SK-N-SH (cell line): ENCODE results near the gene EAF2. TPM values are rescaled to one million over a fixed set of nuclear protein-coding genes. Genes with fewer than 3 reads are reported as not detected.

Experiments
- CTCF ChIA-PET: fragments of 300-600, 350-600 bp; formaldehyde crosslinking; extraction: SDS; loops from one replicate; lab custom pipeline; 2021; lab: Yijun Ruan, JAX
- POLR2A ChIA-PET: fragments of 350-600 bp; sonication (Branson Sonifier 250); formaldehyde crosslinking; extraction: SDS; loops from one replicate; lab custom pipeline; 2020; ENCODE audit warnings: antibody characterized with exemption, inconsistent platforms; lab: Yijun Ruan, JAX
- DNase-seq: peaks from one replicate; pipeline ENCODE4 v3.0.0; 2012
- H2AFZ ChIP-seq: fragments of 200-600 bp; sonication (generic); 2 replicates; pipeline ENCODE4 v1.8.1; 2016; ENCODE audit warnings: antibody characterized with exemption, mild to moderate bottlenecking, low read depth
- H3F3A ChIP-seq: fragments of 200-600 bp; sonication (generic); replicated peaks from 2 replicates; pipeline ENCODE3; 2016; ENCODE audit warnings: antibody characterized with exemption, mild to moderate bottlenecking; ENCODE audit not compliant: insufficient read depth
- H3K27ac ChIP-seq, 2 experiments: fragments of 200-500 bp in 1 of 2; fragments of 200-600 bp in 1 of 2; sonication (Bioruptor generic) in 1 of 2; sonication (generic), shearing (Covaris generic) in 1 of 2; 2 replicates each; pipeline versions ENCODE4 v1.5.1 to v1.6.1; 2014 to 2016; ENCODE audit warnings: low read depth in 2 of 2, inconsistent platforms in 1 of 2, low read length in 1 of 2, mild to moderate bottlenecking in 1 of 2, mixed read lengths in 1 of 2
- H3K27me3 ChIP-seq: fragments of 200-600 bp; sonication (generic), shearing (Covaris generic); 2 replicates; pipeline ENCODE4 v1.6.1; 2016; ENCODE audit warnings: mixed run types; ENCODE audit not compliant: insufficient read depth
- H3K36me3 ChIP-seq, 2 experiments: fragments of 200-500 bp in 1 of 2; fragments of 200-600 bp in 1 of 2; sonication (Bioruptor generic) in 1 of 2; sonication (generic) in 1 of 2; replicated peaks in 1 of 2; 2 replicates each; pipeline versions ENCODE3 to v1.5.1; 2014 to 2016; ENCODE audit warnings: low read length in 1 of 2, mild to moderate bottlenecking in 1 of 2; ENCODE audit not compliant: insufficient read depth in 2 of 2, control insufficient read depth in 1 of 2
- H3K4me1 ChIP-seq, 2 experiments: fragments of 200-500 bp in 1 of 2; fragments of 200-600 bp in 1 of 2; sonication (Bioruptor generic) in 1 of 2; sonication (generic), shearing (Covaris generic) in 1 of 2; 2 replicates each; pipeline versions ENCODE4 v1.5.1 to v1.6.1; 2014 to 2016; ENCODE audit warnings: low read depth in 1 of 2, low read length in 1 of 2, mixed run types in 1 of 2; ENCODE audit not compliant: insufficient read depth in 2 of 2, control insufficient read depth in 1 of 2
- H3K4me2 ChIP-seq: fragments of 200-600 bp; sonication (generic), shearing (Covaris generic); 2 replicates; pipeline ENCODE4 v1.6.1; 2017; ENCODE audit warnings: mixed run types
- H3K4me3 ChIP-seq, 2 experiments: fragments of 200-500 bp in 1 of 2; fragments of 200-600 bp in 1 of 2; sonication (Bioruptor generic) in 1 of 2; sonication (generic), shearing (Covaris generic) in 1 of 2; 2 replicates each; pipeline versions ENCODE4 v1.5.1 to v1.8.1; 2014 to 2016; ENCODE audit warnings: low read depth in 2 of 2, inconsistent platforms in 1 of 2, low read length in 1 of 2, mild to moderate bottlenecking in 1 of 2, mixed read lengths in 1 of 2, moderate library complexity in 1 of 2
- H3K79me2 ChIP-seq: fragments of 200-600 bp; sonication (generic); 2 replicates; pipeline ENCODE4 v1.8.1; 2017; ENCODE audit warnings: mild to moderate bottlenecking; ENCODE audit not compliant: insufficient read depth
- H3K9ac ChIP-seq: fragments of 200-600 bp; sonication (generic); 2 replicates; pipeline ENCODE4 v1.6.1; 2017; ENCODE audit warnings: mixed run types
- H3K9me2 ChIP-seq: fragments of 200-600 bp; sonication (generic); 2 replicates; pipeline ENCODE4 v1.6.1; 2017; ENCODE audit warnings: mixed run types
- H3K9me3 ChIP-seq: fragments of 200-600 bp; sonication (generic); 2 replicates; pipeline ENCODE4 v1.6.1; 2017; ENCODE audit warnings: mixed run types, mild to moderate bottlenecking, moderate library complexity
- H4K20me1 ChIP-seq: fragments of 200-600 bp; sonication (generic); 2 replicates; pipeline ENCODE4 v1.6.1; 2017; ENCODE audit warnings: mild to moderate bottlenecking, mixed run types; ENCODE audit not compliant: insufficient read depth
- CHD2 ChIP-seq: fragments of 150-350 bp; IDR thresholded peaks from 2 replicates; pipeline ENCODE4 v1.6.1; 2018; ENCODE audit warnings: low read length; ENCODE audit not compliant: partially characterized antibody
- ELF1 ChIP-seq: IDR thresholded peaks from 2 replicates; pipeline ENCODE4 v1.4.0; 2012
- EP300 ChIP-seq, 2 experiments: IDR thresholded peaks; 2 replicates each; pipeline versions ENCODE4 v1.4.0 to v1.6.1; 2012; ENCODE audit warnings: borderline replicate concordance in 1 of 2, low read depth in 1 of 2, low read length in 1 of 2
- FOXJ3 ChIP-seq: sonication (generic); formaldehyde crosslinking; IDR thresholded peaks from 2 replicates; pipeline ENCODE4 v1.5.1; 2020; ENCODE audit warnings: mild to moderate bottlenecking, missing genetic modification reagents
- FOXM1 ChIP-seq: IDR thresholded peaks from 2 replicates; pipeline ENCODE4 v1.4.0; 2012; ENCODE audit warnings: low read depth, mild to moderate bottlenecking
- GATA2 ChIP-seq: sonication (generic); formaldehyde crosslinking; IDR thresholded peaks from 2 replicates; pipeline ENCODE4 v1.5.0; 2020; ENCODE audit warnings: mild to moderate bottlenecking, missing genetic modification reagents
- JUND ChIP-seq: IDR thresholded peaks from 2 replicates; pipeline ENCODE4 v1.4.0; 2012
- POLR2AphosphoS5 ChIP-seq: IDR thresholded peaks from 2 replicates; pipeline ENCODE4 v1.6.1; 2012; ENCODE audit warnings: low read depth, low read length
- RAD21 ChIP-seq: IDR thresholded peaks from 2 replicates; pipeline ENCODE4 v1.6.1; 2012; ENCODE audit warnings: mild to moderate bottlenecking, low read length
- RFX5 ChIP-seq: IDR thresholded peaks from 2 replicates; pipeline ENCODE4 v1.6.1; 2012; ENCODE audit warnings: mild to moderate bottlenecking, improper control_type of control experiment, low read length
- TCF12 ChIP-seq: IDR thresholded peaks from 2 replicates; pipeline ENCODE4 v1.4.0; 2012
- WGBS: methylation state at CpG from one replicate; pipeline ENCODE4 v1.1.6; 2017; ENCODE audit warnings: low lambda C conversion rate; 5-methylcytosine and 5-hydroxymethylcytosine counted together
- polyA plus RNA-seq, 3 experiments: library from polyadenylated mRNA; depleted of rRNA; stranded (reverse); fragments of >200 nt; gene quantifications; 2 replicates each; pipeline ENCODE4 v1.2.3, GENCODE V29; 2012
- TF ChIP-seq, protein P1 (sequence below): fragments of 150-350 bp; IDR thresholded peaks from 2 replicates; pipeline ENCODE4 v1.6.1; 2016; ENCODE audit warnings: mild to moderate bottlenecking, low read depth, low read length
- TF ChIP-seq, protein P2 (sequence below): IDR thresholded peaks from 2 replicates; pipeline ENCODE4; 2012
- TF ChIP-seq, protein P3 (sequence below): fragments of 200-600 bp; sonication (generic); IDR thresholded peaks from 2 replicates; pipeline ENCODE4 v1.6.1; 2017; ENCODE audit warnings: antibody characterized with exemption, mild to moderate bottlenecking, moderate library complexity
- TF ChIP-seq, protein P4 (sequence below): IDR thresholded peaks from 2 replicates; pipeline ENCODE4 v1.4.0; 2012; ENCODE audit warnings: low read depth
- TF ChIP-seq, protein P5 (sequence below): fragments of 150-350 bp; IDR thresholded peaks from 2 replicates; pipeline ENCODE4 v1.6.1; 2017; ENCODE audit warnings: antibody characterized with exemption, low read length, low read depth, borderline replicate concordance
- TF ChIP-seq, protein P6 (sequence below): IDR thresholded peaks from 2 replicates; pipeline ENCODE4 v1.6.1; 2012; ENCODE audit warnings: mild to moderate bottlenecking, low read depth, low read length, moderate library complexity

Gene EAF2
- polyA plus RNA-seq, 1 of the 3 experiments (the other 2 are of a cell fraction) = 0.85 TPM

DNA sequence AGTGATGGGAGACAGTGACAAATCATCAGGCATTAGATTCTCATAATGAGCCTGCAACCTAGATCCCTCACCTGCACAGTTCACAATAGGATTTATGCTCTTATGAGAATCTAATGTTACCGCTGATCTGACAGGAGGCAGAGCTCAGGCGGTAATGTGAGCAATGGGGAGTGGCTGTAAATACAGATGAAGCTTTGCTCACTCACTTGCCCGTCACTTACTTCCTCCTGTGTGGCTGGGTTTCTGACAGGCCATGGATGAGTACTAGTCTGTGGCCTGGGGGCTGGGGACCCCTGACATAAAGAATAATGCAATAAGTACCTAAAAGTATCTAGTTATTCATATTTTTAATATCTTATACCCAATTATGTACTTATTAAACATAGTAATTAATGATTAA is 15.8 kb upstream of the EAF2 start:
- Histone ChIP-seq H3K9me3 (peaks cover 24% of the 10 kb centered on the region), H3K4me2 (no peak overlapping the region), H3K9ac (no peak overlapping the region), H3K4me3 (no peak overlapping the region), H3K4me1 (no peaks in the 10 kb centered on the region), H3K27me3 (no peaks in the 10 kb centered on the region), H4K20me1 (no peaks in the 10 kb centered on the region), H3K79me2 (peaks cover 37% of the 10 kb centered on the region; the same call in 1 of the 2 replicates), H3K27ac (no peak overlapping the region), H3K36me3 (peaks cover 60 to 65% of the 10 kb centered on the region in 2 experiments), H2AFZ (no peak overlapping the region), H3F3A (no peaks in the 10 kb centered on the region), H3K9me2 (no peaks in the 10 kb centered on the region)
- WGBS = 100% methylated on average over 3 of the region's 3 CpGs
- ChIA-PET POLR2A (no interaction called here), CTCF (interaction anchor here (1.0 kb wide), 1 partner anchor 9 kb away, joined by 3 read pairs; no protein-coding TSS in a partner anchor)
- DNase-seq = no peak
- no peak for TF ChIP-seq FOXJ3 (CRISPR knock-in tag)
- TF ChIP-seq ELF1 = no peak
- TF ChIP-seq CHD2 = no peak
- TF ChIP-seq, protein P1, sequence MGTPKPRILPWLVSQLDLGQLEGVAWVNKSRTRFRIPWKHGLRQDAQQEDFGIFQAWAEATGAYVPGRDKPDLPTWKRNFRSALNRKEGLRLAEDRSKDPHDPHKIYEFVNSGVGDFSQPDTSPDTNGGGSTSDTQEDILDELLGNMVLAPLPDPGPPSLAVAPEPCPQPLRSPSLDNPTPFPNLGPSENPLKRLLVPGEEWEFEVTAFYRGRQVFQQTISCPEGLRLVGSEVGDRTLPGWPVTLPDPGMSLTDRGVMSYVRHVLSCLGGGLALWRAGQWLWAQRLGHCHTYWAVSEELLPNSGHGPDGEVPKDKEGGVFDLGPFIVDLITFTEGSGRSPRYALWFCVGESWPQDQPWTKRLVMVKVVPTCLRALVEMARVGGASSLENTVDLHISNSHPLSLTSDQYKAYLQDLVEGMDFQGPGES = no peak
- TF ChIP-seq, protein P2, sequence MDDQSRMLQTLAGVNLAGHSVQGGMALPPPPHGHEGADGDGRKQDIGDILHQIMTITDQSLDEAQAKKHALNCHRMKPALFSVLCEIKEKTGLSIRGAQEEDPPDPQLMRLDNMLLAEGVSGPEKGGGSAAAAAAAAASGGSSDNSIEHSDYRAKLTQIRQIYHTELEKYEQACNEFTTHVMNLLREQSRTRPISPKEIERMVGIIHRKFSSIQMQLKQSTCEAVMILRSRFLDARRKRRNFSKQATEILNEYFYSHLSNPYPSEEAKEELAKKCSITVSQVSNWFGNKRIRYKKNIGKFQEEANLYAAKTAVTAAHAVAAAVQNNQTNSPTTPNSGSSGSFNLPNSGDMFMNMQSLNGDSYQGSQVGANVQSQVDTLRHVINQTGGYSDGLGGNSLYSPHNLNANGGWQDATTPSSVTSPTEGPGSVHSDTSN = no peak
- TF ChIP-seq JUND = no peak
- TF ChIP-seq TCF12 = no peak
- TF ChIP-seq, protein P3, sequence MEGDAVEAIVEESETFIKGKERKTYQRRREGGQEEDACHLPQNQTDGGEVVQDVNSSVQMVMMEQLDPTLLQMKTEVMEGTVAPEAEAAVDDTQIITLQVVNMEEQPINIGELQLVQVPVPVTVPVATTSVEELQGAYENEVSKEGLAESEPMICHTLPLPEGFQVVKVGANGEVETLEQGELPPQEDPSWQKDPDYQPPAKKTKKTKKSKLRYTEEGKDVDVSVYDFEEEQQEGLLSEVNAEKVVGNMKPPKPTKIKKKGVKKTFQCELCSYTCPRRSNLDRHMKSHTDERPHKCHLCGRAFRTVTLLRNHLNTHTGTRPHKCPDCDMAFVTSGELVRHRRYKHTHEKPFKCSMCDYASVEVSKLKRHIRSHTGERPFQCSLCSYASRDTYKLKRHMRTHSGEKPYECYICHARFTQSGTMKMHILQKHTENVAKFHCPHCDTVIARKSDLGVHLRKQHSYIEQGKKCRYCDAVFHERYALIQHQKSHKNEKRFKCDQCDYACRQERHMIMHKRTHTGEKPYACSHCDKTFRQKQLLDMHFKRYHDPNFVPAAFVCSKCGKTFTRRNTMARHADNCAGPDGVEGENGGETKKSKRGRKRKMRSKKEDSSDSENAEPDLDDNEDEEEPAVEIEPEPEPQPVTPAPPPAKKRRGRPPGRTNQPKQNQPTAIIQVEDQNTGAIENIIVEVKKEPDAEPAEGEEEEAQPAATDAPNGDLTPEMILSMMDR = no peak
- TF ChIP-seq FOXM1 = no peak
- TF ChIP-seq, protein P4, sequence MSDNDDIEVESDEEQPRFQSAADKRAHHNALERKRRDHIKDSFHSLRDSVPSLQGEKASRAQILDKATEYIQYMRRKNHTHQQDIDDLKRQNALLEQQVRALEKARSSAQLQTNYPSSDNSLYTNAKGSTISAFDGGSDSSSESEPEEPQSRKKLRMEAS = no peak
- no peak for TF ChIP-seq EP300 (IDR thresholded peaks at IDR 0.05; ENCODE audit: borderline replicate concordance in 1 of 2, low read depth in 1 of 2, low read length in 1 of 2)

DNA sequence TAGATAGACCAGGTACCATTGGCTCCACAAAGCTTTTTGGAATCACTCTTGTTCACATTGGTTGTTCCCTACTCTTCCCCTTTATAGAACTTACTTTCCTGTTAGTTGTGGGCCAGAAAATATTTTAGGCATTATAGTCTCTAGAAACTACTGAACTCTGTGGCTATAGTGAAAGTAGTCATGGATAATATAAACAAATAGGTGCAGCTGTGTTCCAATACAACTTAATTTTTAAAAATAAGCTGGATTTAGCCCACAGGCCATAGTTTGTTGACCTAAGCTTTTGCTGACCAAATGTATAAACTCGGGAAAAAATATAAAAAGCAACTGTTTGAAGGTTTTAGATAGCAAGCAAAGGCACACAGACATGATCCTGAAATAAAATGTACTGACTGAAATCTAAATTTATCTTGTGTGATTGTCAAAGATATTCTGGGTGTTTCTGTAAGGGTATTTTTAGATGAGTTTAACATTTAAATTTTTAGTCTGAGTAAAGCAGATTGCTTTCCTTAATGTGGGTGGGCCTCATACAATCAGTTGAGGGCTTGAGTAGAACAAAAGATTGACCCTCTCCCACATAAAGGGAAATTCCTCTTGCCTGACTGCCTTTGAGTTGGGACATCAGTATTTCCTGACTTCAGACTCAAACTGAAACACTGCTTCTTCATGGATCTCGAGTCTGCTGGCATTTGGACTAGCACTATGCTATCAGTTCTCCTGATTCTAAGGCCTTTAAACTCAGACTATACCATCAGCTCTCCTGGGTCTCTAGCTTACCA is 13.4 kb upstream of the EAF2 start:
- peaks cover 13% of the 10 kb centered on the region; the same call in 1 of the 2 replicates for H3K79me2 ChIP-seq
- peaks cover 21% of the 10 kb centered on the region for H3K9me3 ChIP-seq
- no peaks in the 10 kb centered on the region for H3F3A ChIP-seq
- H3K4me2 ChIP-seq = no peak overlapping the region
- no peak overlapping the region for H3K27ac ChIP-seq
- no peak for DNase-seq
- peaks cover 75 to 84% of the 10 kb centered on the region in 2 experiments for H3K36me3 ChIP-seq
- H3K9me2 ChIP-seq = no peaks in the 10 kb centered on the region
- H3K4me3 ChIP-seq = no peak overlapping the region
- no peaks in the 10 kb centered on the region for H3K4me1 ChIP-seq
- 87% methylated on average over 2 of the region's 2 CpGs for WGBS
- no peaks in the 10 kb centered on the region for H3K27me3 ChIP-seq
- ChIA-PET POLR2A (interaction anchor here (0.9 kb wide), 1 partner anchor 8 kb away, joined by 3 read pairs; no protein-coding TSS in a partner anchor), CTCF (interaction anchor here (2.3 kb wide), 1 partner anchor 14 kb away, joined by 5 read pairs; no protein-coding TSS in a partner anchor)
- H3K9ac ChIP-seq = no peak overlapping the region
- no peak overlapping the region for H2AFZ ChIP-seq
- H4K20me1 ChIP-seq = no peaks in the 10 kb centered on the region
- TF ChIP-seq, protein P5, sequence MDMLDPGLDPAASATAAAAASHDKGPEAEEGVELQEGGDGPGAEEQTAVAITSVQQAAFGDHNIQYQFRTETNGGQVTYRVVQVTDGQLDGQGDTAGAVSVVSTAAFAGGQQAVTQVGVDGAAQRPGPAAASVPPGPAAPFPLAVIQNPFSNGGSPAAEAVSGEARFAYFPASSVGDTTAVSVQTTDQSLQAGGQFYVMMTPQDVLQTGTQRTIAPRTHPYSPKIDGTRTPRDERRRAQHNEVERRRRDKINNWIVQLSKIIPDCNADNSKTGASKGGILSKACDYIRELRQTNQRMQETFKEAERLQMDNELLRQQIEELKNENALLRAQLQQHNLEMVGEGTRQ = no peak
- TF ChIP-seq POLR2AphosphoS5 (no peak), GATA2 (CRISPR knock-in tag) (no peak), RFX5 (no peak), RAD21 (no peak)
- TF ChIP-seq, protein P6, sequence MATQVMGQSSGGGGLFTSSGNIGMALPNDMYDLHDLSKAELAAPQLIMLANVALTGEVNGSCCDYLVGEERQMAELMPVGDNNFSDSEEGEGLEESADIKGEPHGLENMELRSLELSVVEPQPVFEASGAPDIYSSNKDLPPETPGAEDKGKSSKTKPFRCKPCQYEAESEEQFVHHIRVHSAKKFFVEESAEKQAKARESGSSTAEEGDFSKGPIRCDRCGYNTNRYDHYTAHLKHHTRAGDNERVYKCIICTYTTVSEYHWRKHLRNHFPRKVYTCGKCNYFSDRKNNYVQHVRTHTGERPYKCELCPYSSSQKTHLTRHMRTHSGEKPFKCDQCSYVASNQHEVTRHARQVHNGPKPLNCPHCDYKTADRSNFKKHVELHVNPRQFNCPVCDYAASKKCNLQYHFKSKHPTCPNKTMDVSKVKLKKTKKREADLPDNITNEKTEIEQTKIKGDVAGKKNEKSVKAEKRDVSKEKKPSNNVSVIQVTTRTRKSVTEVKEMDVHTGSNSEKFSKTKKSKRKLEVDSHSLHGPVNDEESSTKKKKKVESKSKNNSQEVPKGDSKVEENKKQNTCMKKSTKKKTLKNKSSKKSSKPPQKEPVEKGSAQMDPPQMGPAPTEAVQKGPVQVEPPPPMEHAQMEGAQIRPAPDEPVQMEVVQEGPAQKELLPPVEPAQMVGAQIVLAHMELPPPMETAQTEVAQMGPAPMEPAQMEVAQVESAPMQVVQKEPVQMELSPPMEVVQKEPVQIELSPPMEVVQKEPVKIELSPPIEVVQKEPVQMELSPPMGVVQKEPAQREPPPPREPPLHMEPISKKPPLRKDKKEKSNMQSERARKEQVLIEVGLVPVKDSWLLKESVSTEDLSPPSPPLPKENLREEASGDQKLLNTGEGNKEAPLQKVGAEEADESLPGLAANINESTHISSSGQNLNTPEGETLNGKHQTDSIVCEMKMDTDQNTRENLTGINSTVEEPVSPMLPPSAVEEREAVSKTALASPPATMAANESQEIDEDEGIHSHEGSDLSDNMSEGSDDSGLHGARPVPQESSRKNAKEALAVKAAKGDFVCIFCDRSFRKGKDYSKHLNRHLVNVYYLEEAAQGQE = no peak
- TF ChIP-seq, protein P1 = no peak
